Measurements from ENCODE around the gene WDR62.
"Not testable (repeated sequence)": the region's sequence is repeated elsewhere in the genome, so short reads cannot be mapped to it uniquely, and the experiment has no call there.

- TF ChIP-seq CTCF, POLR2A, EP300 (IDR thresholded peaks at IDR 0.05): not testable (repeated sequence)
Measured at GRCh38 chr19:36068810-36069499, 14.3 kb downstream of the WDR62 start.

Measured in ovary (tissue), 3 donors.